CD1c-positive myeloid dendritic cell (primary cell): ENCODE measurements around the gene TUBA4B.
A peak's percentile ranks its signal among the peaks of the same experiment; 100 is the strongest.

Experiments used
- DNase-seq: peaks from one replicate; pipeline ENCODE4 v3.0.0-alpha.2; 2016; ENCODE audit errors: extremely low spot score

Gene TUBA4B

GRCh38 chr2:219218732-219219701 is 34.0 kb upstream of the TUBA4B start, which contains the start of gene ABCB6:
Gene ABCB6 (minus strand): TSS chr2:219218958. CDS start chr2:219218673, 285 bp downstream.
- DNase-seq = peak; percentile 86

GRCh38 chr2:219219784-219220532 is 33.1 kb upstream of the TUBA4B start:
- no peak for DNase-seq

- DNase-seq = no peak
Observed at GRCh38 chr2:219220652-219221402, 32.2 kb upstream of the TUBA4B start.

- DNase-seq = no peak
Observed at GRCh38 chr2:219221957-219222518, 31.0 kb upstream of the TUBA4B start.

GRCh38 chr2:219223831-219224610 is 29.0 kb upstream of the TUBA4B start:
- DNase-seq = no peak

- DNase-seq = peak; percentile 67
Observed at GRCh38 chr2:219225350-219225749, 27.7 kb upstream of the TUBA4B start.

- peak; percentile 17 for DNase-seq
Observed at GRCh38 chr2:219228041-219228910, 24.8 kb upstream of the TUBA4B start.

GRCh38 chr2:219228911-219229304 is 24.1 kb upstream of the TUBA4B start:
- no peak for DNase-seq

- DNase-seq = peak; percentile 99
Observed at GRCh38 chr2:219229305-219230058, 23.6 kb upstream of the TUBA4B start, which contains the start of the genes ANKZF1 and ATG9A. Gene ANKZF1 (plus strand): TSS chr2:219229806. CDS start chr2:219230258, 452 bp downstream. Gene ATG9A (minus strand): TSS chr2:219229636. CDS start chr2:219228024, 1,612 bp downstream.

GRCh38 chr2:219230059-219230540 is 22.9 kb upstream of the TUBA4B start:
- DNase-seq = peak; percentile 59

GRCh38 chr2:219234331-219234730 is 18.7 kb upstream of the TUBA4B start:
- DNase-seq = no peak

GRCh38 chr2:219243291-219243761 is 9.7 kb upstream of the TUBA4B start:
- DNase-seq = peak; percentile 84

GRCh38 chr2:219244789-219245147 is 8.3 kb upstream of the TUBA4B start:
- no peak for DNase-seq

- DNase-seq = peak; percentile 96
Observed at GRCh38 chr2:219245148-219245898, 7.7 kb upstream of the TUBA4B start, which contains the start of the genes GLB1L and STK16. Gene GLB1L (minus strand): TSS chr2:219245444. CDS start chr2:219243573, 1,871 bp downstream. Gene STK16 (plus strand): TSS chr2:219245479. CDS start chr2:219246000, 521 bp downstream.

- DNase-seq = no peak
Observed at GRCh38 chr2:219245899-219246230, 7.2 kb upstream of the TUBA4B start.

GRCh38 chr2:219246559-219246958 is 6.5 kb upstream of the TUBA4B start:
- DNase-seq = no peak
